ENCODE results near the gene FOLH1.
"Not testable (repeated sequence)": the region's sequence is repeated elsewhere in the genome, so short reads cannot be mapped to it uniquely, and the experiment has no call there.

FOLH1 gene

DNA sequence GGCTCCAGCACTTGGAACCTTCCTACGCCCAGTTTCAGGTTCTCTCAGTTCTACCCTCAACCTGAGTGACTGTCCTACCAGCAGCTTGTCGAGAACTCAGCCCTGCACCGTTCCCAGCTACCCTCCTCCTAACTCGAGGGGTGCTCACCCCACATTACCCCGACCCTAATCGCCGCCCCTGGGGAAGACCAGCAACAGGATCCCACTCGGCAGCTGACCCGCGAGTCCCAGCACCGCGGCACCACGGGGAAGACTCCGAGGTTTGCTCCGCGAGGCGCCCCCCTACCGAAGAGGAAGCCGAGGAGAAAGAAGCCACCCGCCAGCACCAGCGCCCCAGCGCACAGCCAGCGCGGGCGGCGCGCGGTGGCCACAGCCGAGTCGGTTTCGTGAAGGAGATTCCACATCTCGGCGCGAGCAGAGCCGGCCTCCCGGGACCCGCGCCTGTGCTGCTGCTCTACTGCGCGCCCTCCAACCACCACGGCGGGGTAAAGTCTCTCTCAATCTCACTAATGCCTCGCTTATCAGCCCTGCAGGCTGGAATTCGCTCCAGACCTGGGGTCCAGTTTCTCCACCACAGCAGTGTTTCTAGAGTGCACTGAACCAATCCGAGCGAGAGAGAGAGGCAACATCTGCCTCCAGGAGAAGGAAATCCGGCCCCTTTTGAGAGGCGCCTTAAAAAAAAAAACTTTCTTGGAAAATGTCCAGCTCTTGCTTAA, at the start of gene FOLH1:
TSS of gene FOLH1 (minus strand) at position 597 of the 716 bp plus-strand sequence. CDS start at position 404, 193 bp downstream.
- no peak for DNase-seq

DNA sequence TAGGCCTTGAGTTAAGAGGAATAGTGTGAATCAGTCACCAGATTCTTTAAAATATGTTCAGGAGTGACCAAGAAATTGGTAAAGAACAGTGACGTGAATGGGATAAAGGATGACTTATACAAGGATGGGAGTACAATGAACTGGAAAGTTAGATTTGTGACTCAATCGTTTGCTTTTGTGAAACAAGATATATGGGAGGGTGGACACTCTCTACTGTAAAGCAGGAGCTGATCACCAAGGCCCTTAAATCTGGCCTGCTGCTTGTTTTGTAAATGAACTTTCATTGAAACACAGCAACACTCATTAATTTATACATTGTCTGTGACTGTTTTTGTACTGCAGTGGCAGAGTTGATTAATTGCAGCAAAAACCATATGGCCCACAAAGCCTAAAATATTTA, 46.7 kb upstream of the FOLH1 start:
- not testable (repeated sequence) for DNase-seq

DNA sequence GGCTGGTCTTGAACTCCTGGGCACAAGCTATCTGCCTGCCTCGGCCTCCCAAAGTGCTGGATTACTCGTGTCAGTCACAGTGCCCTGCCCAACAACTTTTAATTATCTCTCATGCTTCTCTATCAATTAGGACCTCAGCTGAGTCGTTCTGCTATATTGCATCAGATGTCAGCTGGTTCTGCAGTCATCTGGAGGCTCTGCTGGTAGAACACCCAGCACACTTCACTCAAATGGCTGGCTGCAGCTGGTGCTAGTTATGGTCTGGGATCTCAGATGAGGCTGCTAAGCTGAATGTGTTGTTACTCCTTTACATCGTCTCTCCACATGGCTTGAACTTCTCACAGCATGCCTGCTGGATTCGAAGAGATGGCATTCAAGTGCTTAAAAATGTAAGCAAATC, 42.8 kb upstream of the FOLH1 start:
- not testable (repeated sequence) for DNase-seq

DNA sequence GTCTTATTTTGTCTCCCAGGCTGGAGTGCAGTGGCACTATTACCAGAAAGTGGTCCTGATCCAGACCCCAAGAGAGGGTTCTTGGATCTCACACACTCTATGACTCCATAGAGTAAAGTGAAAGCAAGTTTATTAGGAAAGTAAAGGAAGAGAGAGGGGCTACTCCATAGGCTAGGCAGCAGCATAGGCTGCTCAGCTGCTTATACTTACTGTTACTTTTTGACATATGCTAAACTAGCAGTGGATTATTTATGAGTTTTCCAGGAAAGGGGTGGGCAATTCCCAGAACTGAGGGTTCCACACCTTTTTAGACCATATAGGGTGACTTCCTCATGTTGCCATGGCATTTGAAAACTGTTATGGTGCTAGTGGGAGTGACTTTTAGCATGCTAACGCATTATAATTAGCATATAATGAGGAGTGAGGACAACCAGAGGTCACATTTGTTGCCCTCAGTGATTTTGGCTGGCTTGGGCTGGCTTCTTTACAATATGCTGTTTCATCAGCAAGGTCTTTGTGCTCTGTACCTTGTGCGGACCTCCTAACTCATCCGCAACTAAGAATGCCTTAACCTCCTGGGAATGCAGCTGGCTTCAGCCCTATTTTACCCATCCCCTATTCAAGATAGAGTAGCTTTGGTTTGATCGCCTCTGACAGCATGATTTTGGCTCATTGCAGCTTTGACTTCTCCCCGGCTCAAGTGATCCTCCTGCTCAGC, 42.2 kb upstream of the FOLH1 start:
- DNase-seq = not testable (repeated sequence)

DNA sequence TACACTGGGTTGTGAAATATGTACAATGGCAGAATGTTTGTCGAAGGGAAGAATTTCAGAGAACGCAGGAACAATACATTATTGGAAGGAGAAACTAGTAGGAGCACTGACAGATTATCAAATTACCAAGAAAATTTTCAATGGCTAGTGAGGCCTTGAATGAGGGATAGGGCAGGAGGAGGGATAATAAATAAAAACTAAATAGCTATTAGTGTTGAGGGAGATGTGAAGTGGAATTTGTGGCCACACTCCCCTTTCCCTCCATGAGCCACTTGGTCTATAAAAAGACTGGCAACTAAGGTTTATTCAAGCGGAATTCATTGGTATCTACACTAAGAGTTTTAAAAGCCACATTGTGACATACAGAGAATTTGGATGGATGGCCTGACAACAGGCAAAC, 41.0 kb upstream of the FOLH1 start:
- DNase-seq = not testable (repeated sequence)

DNA sequence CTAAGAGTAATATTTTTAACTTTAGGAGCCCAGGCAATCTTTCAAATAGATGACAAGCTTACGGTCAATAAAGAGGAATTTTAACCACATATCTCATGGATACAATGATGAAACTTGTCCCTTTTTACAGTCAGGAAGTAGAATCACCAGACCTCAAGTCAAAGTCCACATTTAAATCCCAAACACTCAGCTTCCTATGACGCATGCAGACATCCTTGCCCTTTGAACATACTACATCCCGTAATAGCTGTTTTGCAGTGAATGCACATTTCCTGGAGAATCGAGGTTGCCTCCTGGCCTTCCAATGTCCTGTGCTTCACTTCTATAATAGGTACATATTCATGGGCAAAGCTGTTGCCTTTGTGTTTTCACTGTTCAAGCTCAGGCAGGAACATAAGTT, 25.3 kb upstream of the FOLH1 start:
- DNase-seq = not testable (repeated sequence)

DNA sequence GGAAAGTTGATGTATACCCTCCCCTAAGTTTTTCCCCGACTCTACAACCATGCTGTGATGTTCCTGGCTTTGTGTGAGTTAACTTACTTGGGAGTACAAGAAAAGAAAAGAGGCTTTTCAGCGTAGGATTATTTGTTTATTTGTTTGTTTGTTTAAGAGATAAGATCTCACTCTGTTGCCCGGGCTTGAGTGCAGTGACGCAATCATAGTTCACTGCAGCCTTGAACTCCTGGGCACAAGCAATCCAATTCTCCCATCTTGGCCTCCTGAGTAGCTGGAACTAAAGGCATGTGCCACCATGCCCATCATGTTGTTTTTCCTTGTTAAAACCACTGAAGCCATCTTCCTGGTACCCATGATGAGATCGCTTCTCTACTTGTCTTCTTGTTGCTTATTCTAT, 24.6 kb upstream of the FOLH1 start:
- DNase-seq = not testable (repeated sequence)

DNA sequence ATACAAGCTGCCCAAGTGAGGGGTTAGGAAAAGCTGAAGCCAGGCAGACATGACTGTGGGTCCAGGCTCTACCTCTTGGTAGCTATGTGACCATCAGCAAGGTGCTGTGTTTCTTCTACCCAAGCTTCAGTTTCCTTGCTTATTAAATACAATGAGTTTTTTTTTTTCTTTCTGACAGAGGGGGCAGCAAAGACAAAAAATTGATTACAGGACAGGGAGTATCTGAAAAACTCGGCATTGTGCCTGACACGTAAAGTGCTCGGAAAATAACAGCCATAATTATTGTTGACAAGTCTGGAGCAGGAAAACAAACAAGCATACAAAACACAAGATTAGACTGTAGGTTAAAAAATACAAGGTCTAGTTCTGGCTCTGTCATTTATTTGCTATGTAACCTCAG, 23.3 kb upstream of the FOLH1 start:
- not testable (repeated sequence) for DNase-seq

DNA sequence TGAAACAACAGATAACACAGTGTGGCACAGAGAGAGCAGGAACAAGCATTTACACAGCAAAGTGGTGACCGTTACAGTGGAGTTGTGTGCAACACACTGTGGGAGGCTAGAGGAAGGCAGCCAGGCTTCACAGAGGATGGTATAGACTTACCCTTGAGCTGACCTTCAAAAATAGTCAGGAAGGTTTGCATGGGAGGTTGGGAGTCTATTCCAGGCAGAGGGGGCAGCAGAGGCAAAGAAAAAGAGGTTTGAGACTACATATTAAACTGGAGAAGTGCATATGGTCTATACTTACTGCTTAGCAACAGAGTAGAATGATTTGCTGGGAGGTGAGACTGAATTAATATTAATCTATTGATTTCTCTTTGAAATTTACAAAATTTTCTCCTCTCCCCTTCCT, 22.1 kb upstream of the FOLH1 start:
- DNase-seq = not testable (repeated sequence)

DNA sequence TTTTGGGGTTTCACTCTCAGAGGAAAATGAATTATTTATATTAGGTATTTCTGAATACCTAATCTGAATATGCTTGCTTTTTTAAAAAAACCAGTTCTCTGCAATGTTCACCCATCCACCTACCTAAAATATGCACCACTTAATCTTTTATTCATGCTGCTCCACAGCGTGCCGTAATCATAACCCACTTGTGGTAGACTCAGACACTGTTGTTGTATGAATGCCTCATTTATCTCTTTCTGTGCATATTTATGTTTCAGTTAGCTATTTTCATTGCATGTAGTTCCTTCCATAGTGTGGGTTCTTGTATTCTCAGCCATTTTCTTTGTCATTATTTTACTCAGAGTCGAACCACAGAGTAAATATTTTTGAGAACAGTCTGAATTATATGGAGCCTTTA, 21.6 kb upstream of the FOLH1 start:
- DNase-seq = not testable (repeated sequence)

DNA sequence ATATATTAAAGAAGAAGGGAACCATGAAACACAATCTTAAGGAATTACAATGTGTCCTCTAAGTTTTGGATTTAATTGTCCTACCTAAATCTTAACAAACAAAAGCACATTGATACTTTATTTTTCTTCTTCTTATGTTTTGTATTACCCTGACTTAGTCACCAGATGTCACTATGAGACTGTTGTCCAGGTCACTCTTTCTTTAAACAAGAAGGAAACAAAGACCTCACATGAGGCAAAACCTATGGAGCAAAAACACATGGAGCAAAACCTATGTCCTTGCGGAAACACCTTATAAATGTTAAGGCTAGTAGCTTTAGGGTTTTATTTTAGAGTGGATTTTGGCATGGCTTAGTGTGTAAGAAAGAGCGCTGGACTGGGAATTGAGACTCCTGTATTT, 20.7 kb upstream of the FOLH1 start:
- not testable (repeated sequence) for DNase-seq

DNA sequence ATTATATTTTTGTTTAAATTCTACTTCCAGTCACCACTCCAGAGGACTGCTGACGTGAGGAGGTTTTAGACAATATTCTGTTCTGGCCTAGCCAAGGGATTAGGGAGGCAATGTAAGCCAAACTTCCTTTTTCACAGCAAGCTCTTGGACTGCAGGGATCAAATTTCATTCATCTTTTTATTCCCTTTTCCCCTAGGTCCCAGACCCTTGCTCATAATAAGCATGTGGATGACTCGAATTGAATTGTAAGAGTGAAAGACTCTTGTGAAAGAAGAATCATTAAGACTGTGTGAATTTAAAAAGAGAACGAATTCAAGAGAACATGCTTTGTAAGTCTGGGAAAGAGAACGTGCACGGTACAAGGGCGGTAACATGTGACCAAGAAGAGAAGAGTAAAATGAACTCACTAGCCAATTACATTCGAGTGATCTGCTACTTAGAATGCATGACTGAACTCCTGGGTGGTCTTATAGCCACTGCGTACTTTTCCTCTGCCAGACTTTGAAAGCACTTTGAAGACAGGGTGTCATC, 16.9 kb upstream of the FOLH1 start:
- DNase-seq = not testable (repeated sequence)

DNA sequence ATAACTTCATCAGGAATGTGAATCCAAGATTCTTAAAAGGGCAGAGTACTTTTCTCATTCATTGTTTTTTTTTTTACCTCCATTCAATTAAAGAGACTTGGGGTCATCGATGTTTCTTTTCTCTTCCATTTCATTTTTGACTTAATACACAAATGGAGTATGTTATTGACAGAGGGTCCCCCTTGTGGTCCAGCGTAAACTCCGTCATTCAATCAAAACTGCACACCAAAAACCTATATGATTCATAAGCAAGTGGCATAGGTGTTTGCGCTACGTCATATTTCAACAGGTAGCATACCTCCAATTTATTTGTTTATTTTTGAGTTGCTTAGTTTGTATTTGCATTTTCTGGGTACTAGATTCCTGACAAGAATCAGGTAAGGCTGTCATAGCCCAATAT, 12.7 kb upstream of the FOLH1 start:
- DNase-seq = no peak

DNA sequence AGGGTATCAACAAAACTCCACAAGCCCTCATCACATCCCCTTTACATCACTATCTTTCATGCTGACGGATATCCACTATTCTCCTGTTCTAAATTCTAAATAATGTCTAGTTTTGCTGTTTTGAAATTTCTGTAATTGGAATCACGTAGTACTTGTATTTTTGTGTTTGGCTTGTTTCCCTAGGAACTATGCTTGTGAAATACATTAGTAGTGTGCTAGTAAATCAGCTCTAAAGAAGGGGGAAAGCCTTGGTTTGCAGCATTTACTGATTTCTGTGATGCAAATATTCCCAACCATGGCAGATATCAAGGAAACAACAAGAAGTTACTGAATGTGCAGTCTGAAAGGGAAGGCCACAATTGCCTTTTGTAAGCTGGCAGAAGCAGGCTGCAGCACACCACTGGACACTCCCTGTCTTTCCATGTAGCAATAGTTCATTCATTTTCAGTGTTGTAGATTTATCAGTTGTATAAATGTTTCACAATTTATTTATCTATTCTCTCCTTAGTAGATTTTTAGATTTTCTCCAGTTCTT, 4.7 kb upstream of the FOLH1 start:
- DNase-seq = no peak

DNA sequence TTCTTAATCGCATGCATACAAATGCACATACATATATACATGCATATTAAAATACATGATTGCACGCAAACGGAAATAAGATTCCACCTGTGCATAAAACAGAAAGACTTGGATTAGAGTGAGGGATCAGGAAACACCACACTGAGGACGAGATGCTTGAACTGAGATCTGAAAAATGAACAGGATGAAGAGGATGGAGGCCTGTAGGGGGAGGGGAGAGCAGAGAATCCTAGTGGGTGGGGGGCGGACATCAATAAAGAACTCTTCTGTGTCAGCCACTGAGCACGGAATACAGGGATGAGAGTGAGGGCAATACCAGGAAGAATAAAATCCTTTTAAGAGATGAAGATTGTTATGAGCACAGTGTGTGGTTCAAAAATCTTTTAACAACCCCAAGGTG, 1.4 kb downstream of the FOLH1 start:
- DNase-seq = not testable (repeated sequence)

DNA sequence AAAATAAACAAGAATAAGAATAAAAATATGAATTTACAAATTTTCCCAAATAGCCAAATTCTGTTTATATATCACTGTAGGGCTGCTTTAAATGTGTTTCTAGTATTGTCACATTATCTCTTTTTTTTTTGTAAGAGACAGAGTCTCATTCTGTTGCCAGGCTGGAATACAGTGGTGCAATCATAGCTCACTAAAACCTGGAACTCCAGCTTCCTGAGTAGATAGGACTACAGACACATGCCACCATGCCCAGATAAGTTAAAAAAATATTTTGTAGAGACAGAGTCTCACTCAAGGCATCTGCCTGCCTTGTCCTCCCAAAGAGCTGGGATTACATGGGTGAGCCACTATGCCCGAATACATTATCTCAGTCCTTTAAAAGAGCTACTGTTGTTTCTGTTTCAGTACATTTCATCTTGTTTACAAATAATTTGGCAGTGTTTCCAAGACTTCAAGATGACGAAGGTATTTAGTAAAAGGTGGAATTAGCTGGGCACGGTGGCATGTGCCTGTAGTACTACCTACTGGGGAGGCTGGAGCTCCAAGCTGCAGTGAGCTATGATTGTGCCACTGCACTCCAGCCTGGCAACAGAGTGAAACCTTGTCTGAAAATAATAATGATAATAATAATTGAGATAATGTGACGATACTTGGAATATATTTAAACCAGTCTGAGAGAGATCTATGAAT, 6.0 kb downstream of the FOLH1 start:
- DNase-seq = no peak

DNA sequence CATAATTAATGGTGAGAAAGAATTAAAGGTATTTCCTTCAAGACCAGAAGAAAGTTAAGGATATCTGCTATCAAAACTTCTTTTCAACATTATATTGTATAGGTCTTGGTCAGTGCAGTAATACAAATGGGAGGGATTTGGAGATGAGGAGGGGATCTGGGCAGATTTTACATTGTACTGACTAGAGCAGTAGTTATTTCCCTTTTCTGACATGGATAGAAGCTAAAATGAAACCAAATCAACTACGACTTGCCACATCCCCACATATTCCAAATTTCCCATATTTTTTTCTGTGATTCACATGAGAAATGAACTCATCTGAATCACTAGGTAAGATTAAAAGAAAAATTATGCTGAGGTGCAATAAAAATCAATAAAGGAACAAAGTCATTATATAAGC, 11.6 kb downstream of the FOLH1 start:
- DNase-seq = not testable (repeated sequence)

DNA sequence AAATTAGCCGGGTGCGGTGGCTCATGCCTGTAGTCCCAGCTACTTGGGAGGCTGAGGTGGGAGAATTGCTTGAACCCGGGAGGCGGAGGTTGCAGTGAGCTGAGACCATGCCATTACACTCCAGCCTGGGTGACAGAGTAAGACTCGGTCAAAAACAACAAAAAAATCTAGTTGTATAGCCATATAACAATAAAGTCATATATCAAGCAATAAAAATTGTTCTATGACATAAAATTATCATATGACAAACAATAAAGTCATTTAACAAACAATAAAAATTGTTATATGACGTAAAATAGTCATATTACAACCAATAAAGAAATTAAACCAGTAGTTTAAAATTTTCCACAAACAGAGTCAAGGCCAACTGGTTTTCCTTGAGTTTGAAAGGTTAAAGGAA, 12.4 kb downstream of the FOLH1 start:
- DNase-seq = not testable (repeated sequence)

DNA sequence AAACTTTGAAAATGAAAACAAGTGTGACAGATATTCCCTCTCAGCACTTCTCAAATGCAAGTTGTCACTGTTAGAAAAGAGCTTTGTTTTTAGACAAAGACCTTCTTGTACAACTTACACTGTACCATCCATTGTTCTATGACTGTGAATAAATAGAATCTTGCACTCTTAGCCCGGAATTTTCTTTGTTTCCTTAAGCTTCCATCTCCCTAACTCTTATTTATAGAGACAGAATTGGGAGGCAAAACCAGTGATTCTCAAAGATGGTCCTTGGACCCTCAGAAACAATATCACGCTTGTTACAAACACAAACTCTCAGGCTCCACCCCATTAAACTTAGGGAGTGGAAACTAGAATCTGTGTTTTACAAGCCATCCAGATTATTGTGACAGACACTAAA, 18.1 kb downstream of the FOLH1 start:
- not testable (repeated sequence) for DNase-seq

DNA sequence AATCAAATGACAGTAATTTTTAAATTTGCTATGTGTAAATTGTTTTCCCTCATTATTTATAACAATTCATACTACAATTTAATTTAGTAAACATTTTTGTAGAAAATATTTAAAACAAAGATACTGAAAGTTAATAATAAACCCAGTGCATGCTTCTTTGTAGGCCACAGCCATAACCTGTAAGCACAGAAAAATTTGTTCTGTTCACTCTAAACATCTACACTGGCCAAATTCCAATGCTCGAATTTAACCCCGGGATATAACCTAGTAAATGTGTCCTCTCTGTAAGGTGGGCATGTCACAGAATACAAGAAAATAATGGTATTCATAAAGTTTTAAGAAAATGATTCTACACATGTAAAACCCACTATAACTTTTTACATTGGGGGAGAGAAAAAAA, 22.2 kb downstream of the FOLH1 start:
- not testable (repeated sequence) for DNase-seq

DNA sequence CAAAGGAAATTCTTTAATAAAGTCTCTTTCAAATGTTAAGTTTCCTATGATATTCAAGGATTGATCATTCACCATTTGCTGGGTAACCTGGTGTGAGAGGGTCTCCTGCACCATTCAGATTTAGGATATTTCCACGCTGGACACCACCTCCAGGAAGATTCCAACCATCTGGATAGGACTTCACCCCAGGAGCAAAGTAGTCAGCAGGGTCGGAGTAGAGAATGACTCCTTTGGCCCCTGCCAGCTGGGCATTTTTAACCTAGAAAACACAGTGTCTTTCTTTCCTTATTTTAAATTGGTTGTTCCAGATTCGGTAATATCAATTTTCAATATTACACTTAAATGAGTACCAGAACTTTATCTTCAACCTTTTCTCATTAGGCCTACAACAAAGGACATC, 22.8 kb downstream of the FOLH1 start:
- not testable (repeated sequence) for DNase-seq

DNA sequence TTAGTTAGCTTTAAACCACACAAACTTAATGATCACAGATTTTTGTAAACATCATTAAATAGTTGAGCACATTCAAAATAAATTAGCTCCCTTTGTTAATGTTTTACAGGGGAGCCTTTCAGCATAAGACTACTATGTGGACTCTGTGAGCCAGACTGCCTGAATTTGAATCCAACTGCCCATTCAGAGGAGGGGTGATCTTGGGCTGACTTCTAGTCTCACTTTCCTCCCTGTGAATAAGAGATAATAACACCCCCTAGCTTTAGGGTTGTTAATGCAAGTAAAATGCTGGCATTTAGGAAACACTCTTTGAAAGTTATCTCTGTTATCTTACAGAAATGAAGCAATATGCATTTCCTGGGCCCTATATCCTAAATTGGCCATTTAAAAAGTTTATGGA, 23.6 kb downstream of the FOLH1 start:
- not testable (repeated sequence) for DNase-seq

DNA sequence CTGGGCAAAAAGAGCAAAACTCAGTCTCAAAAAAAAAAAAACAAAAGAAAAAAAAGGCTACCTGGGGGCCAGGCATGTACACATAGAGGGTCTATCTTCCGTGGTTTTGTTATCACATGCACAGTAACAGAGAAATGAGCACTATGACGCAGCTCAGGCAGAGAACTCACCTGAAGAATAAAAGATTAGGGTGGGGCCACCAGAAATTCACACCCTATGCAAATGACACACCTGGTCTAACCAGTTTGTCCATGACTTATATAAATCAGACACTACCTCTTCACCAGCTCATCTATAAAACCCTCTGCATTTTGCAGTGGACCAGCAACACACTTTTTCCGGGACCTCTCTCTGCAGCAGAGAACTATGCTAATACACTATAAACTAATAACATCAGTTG, 30.5 kb downstream of the FOLH1 start:
- not testable (repeated sequence) for DNase-seq
